Smooth muscle cell (in vitro differentiated cells): ENCODE data around the gene ADIPOR2. TPM values are rescaled to one million over a fixed set of nuclear protein-coding genes. Genes with fewer than 3 reads are reported as not detected.

Source experiments
- DNase-seq: peaks from one replicate; lab custom pipeline; 2025; ENCODE audit not compliant: unreplicated experiment; lab: John Stamatoyannopoulos, UW
- H2AFZ ChIP-seq: fragments of 200-600 bp; sonication (generic); 2 replicates; pipeline ENCODE4 v1.6.0; 2016; ENCODE audit warnings: antibody characterized with exemption, low read depth, mild to moderate bottlenecking
- H3F3A ChIP-seq: fragments of 200-600 bp; sonication (generic); 2 replicates; pipeline ENCODE4 v1.6.0; 2017; ENCODE audit warnings: antibody characterized with exemption, low read depth
- H3K27ac ChIP-seq: fragments of 200-600 bp; sonication (generic); 2 replicates; pipeline ENCODE4 v1.5.1; 2016; ENCODE audit warnings: low read depth, mild to moderate bottlenecking
- H3K27me3 ChIP-seq: fragments of 200-600 bp; sonication (generic); 2 replicates; pipeline ENCODE4 v1.6.1; 2016; ENCODE audit warnings: low read depth, mild to moderate bottlenecking
- H3K36me3 ChIP-seq: fragments of 200-600 bp; sonication (generic); 2 replicates; pipeline ENCODE4 v1.5.1; 2016; ENCODE audit warnings: low read depth
- H3K4me1 ChIP-seq: fragments of 200-600 bp; sonication (generic); 2 replicates; pipeline ENCODE4 v1.5.1; 2016; ENCODE audit warnings: low read depth
- H3K4me2 ChIP-seq: fragments of 200-600 bp; sonication (generic); 2 replicates; pipeline ENCODE4 v1.6.0; 2016; ENCODE audit warnings: mild to moderate bottlenecking
- H3K4me3 ChIP-seq: fragments of 200-600 bp; sonication (generic); 2 replicates; pipeline ENCODE4 v1.5.1; 2016; ENCODE audit warnings: mild to moderate bottlenecking
- H3K79me2 ChIP-seq: fragments of 200-600 bp; sonication (generic); 2 replicates; pipeline ENCODE4 v1.6.0; 2016; ENCODE audit warnings: low read depth, mild to moderate bottlenecking
- H3K9ac ChIP-seq: fragments of 200-600 bp; sonication (generic); 2 replicates; pipeline ENCODE4 v1.6.0; 2016; ENCODE audit warnings: low read depth
- H3K9me3 ChIP-seq: fragments of 200-600 bp; sonication (generic); replicated peaks from 2 replicates; pipeline ENCODE4 v1.5.1; 2016; ENCODE audit warnings: low read depth
- H4K20me1 ChIP-seq: fragments of 200-600 bp; sonication (generic); 2 replicates; pipeline ENCODE4 v1.6.0; 2016; ENCODE audit warnings: low read depth
- CTCF ChIP-seq: fragments of 200-600 bp; sonication (generic); IDR thresholded peaks from 2 replicates; pipeline ENCODE4 v1.5.1; 2017; ENCODE audit warnings: borderline replicate concordance, mild to moderate bottlenecking, antibody characterized with exemption; ENCODE audit not compliant: insufficient read depth, poor library complexity, severe bottlenecking
- WGBS: methylation state at CpG from one replicate; pipeline ENCODE4 v1.1.7; 2016; ENCODE audit warnings: low lambda C conversion rate; 5-methylcytosine and 5-hydroxymethylcytosine counted together
- polyA plus RNA-seq: library from polyadenylated mRNA; unstranded; fragments of >200 nt; fragmentation: Nextera tagmentation; extraction: Ambion mirVana; gene quantifications from 2 replicates; pipeline ENCODE4 v1.2.1, GENCODE V29; 2016
- total RNA-seq: library from RNA; depleted of rRNA; stranded (reverse); fragments of >200 nt; gene quantifications from 2 replicates; pipeline ENCODE4 v1.2.3, GENCODE V29; 2014

ADIPOR2 gene
- total and polyA plus RNA-seq, 2 experiments from 2014 or later = 7.0 to 34.1 TPM

GRCh38 chr12:1646569-1647284, 44.1 kb upstream of the ADIPOR2 start:
- Histone ChIP-seq H3K4me3 (no peak overlapping the region), H3K4me1 (no peaks in the 10 kb centered on the region), H3F3A (peaks cover 6% of the 10 kb centered on the region), H4K20me1 (peaks cover 10% of the 10 kb centered on the region), H2AFZ (no peak overlapping the region), H3K27me3 (peaks cover 25% of the 10 kb centered on the region), H3K9me3 (no peaks in the 10 kb centered on the region), H3K4me2 (no peak overlapping the region), H3K79me2 (no peaks in the 10 kb centered on the region), H3K36me3 (no peaks in the 10 kb centered on the region), H3K9ac (no peak overlapping the region), H3K27ac (no peak overlapping the region)
- WGBS = 91% methylated on average over 21 of the region's 21 CpGs
- no peak for TF ChIP-seq CTCF
- DNase-seq = no peak

GRCh38 chr12:1647285-1647669, 43.6 kb upstream of the ADIPOR2 start:
- DNase-seq = no peak
- Histone ChIP-seq H3K36me3 (no peaks in the 10 kb centered on the region), H3K4me3 (no peak overlapping the region), H3K79me2 (no peaks in the 10 kb centered on the region), H3K9me3 (no peaks in the 10 kb centered on the region), H3F3A (peaks cover 6% of the 10 kb centered on the region), H3K27ac (no peak overlapping the region), H2AFZ (no peak overlapping the region), H3K4me1 (no peaks in the 10 kb centered on the region), H4K20me1 (peaks cover 5% of the 10 kb centered on the region), H3K9ac (no peak overlapping the region), H3K4me2 (no peak overlapping the region), H3K27me3 (peaks cover 20% of the 10 kb centered on the region)
- no peak for TF ChIP-seq CTCF
- WGBS = 96% methylated on average over 3 of the region's 3 CpGs

- H3K4me2 ChIP-seq = peak overlapping the region; percentile 57
- peaks cover 6% of the 10 kb centered on the region for H3F3A ChIP-seq
- no peaks in the 10 kb centered on the region for H4K20me1 ChIP-seq
- no peak overlapping the region for H3K4me3 ChIP-seq
- no peak for DNase-seq
- H2AFZ ChIP-seq = no peak overlapping the region
- peak overlapping the region; percentile 21 for H3K27ac ChIP-seq
- no peaks in the 10 kb centered on the region for H3K36me3 ChIP-seq
- H3K4me1 ChIP-seq = no peaks in the 10 kb centered on the region
- no peaks in the 10 kb centered on the region for H3K79me2 ChIP-seq
- H3K9ac ChIP-seq = no peak overlapping the region
- no peak for TF ChIP-seq CTCF
- WGBS = 22% methylated on average over 5 of the region's 5 CpGs
- peaks cover 20% of the 10 kb centered on the region for H3K27me3 ChIP-seq
- no peaks in the 10 kb centered on the region for H3K9me3 ChIP-seq
Measured at GRCh38 chr12:1650260-1650977, 40.5 kb upstream of the ADIPOR2 start.
